Measurements from ENCODE around the gene CNDP1. TPM values are rescaled to one million over a fixed set of nuclear protein-coding genes. Genes with fewer than 3 reads are reported as not detected.

The CNDP1 gene
- total RNA-seq, 1 donor = not detected

- H3K4me3 ChIP-seq (ENCODE audit: low read depth, low read length) = no peak overlapping the region
- peak; percentile 56 for DNase-seq (ENCODE audit: low read depth)
Observed at GRCh38 chr18:74609535-74609934, 75.2 kb downstream of the CNDP1 start.

GRCh38 chr18:74610051-74610615, 75.8 kb downstream of the CNDP1 start:
- no peak for DNase-seq (ENCODE audit: low read depth)
- TF ChIP-seq, protein P1, sequence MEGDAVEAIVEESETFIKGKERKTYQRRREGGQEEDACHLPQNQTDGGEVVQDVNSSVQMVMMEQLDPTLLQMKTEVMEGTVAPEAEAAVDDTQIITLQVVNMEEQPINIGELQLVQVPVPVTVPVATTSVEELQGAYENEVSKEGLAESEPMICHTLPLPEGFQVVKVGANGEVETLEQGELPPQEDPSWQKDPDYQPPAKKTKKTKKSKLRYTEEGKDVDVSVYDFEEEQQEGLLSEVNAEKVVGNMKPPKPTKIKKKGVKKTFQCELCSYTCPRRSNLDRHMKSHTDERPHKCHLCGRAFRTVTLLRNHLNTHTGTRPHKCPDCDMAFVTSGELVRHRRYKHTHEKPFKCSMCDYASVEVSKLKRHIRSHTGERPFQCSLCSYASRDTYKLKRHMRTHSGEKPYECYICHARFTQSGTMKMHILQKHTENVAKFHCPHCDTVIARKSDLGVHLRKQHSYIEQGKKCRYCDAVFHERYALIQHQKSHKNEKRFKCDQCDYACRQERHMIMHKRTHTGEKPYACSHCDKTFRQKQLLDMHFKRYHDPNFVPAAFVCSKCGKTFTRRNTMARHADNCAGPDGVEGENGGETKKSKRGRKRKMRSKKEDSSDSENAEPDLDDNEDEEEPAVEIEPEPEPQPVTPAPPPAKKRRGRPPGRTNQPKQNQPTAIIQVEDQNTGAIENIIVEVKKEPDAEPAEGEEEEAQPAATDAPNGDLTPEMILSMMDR (IDR thresholded peaks at IDR 0.05; ENCODE audit: insufficient read depth, low read length) = no peak
- H3K4me3 ChIP-seq (ENCODE audit: low read depth, low read length) = no peak overlapping the region

More at GRCh38 chr18:74609535-74609934, 75.2 kb downstream of the CNDP1 start:
- TF ChIP-seq, protein P1 (IDR thresholded peaks at IDR 0.05; ENCODE audit: insufficient read depth, low read length) = no peak

GRCh38 chr18:74610860-74611259, 76.6 kb downstream of the CNDP1 start:
- DNase-seq (ENCODE audit: low read depth) = no peak
- H3K4me3 ChIP-seq (ENCODE audit: low read depth, low read length) = no peak overlapping the region
- TF ChIP-seq, protein P1 (IDR thresholded peaks at IDR 0.05; ENCODE audit: insufficient read depth, low read length) = no peak

- TF ChIP-seq, protein P1 (IDR thresholded peaks at IDR 0.05; ENCODE audit: insufficient read depth, low read length) = no peak
- no peak for DNase-seq (ENCODE audit: low read depth)
- no peak overlapping the region for H3K4me3 ChIP-seq (ENCODE audit: low read depth, low read length)
Observed at GRCh38 chr18:74611765-74612164, 77.5 kb downstream of the CNDP1 start.

DNA sequence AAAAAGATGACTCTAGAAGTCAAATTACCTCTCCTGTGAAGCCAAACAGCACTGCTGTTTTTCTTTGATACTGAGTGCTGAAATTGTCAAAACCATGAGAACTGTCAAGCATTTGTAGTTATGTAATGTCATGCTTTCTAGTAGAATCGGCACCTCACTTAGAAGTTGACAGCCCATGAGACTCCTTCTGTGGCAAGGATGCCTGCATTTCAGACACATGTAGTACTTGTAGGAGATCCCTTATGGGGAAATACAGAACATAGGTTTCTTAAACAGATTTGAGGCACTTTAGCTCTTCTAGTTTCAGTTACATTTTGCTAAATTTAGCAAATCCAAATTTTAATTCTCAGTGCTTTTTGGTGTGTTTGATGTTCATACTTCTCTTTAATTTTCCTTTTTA, 79.1 kb downstream of the CNDP1 start:
- H3K4me3 ChIP-seq (ENCODE audit: low read depth, low read length) = no peak overlapping the region
- TF ChIP-seq, protein P1 (IDR thresholded peaks at IDR 0.05; ENCODE audit: insufficient read depth, low read length) = no peak
- DNase-seq (ENCODE audit: low read depth) = no peak

DNA sequence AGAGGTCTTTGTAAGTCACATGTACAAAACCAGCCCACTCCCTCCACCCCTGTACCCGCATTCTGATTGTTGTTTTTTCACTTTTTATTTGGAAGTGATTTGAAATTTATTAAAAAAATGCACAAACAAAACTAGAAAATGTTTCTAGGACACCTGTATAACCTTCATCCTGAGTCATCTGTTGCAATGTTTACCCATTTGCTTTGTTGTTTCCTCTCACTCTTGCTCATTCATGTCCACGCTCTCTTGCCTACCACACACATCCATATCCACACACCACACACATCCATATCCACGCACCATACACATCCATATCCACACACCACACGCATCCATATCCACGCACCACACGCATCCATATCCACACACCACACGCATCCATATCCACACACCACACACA, 82.2 kb downstream of the CNDP1 start:
- DNase-seq (ENCODE audit: low read depth) = no peak
- H3K4me3 ChIP-seq (ENCODE audit: low read depth, low read length) = no peak overlapping the region
- TF ChIP-seq, protein P1 (IDR thresholded peaks at IDR 0.05; ENCODE audit: insufficient read depth, low read length) = no peak

- H3K4me3 ChIP-seq (ENCODE audit: low read depth, low read length) = no peak overlapping the region
- no peak for DNase-seq (ENCODE audit: low read depth)
- TF ChIP-seq, protein P1 (IDR thresholded peaks at IDR 0.05; ENCODE audit: insufficient read depth, low read length) = no peak
Observed at GRCh38 chr18:74617486-74617885, 83.2 kb downstream of the CNDP1 start.

Data from fibroblast of the aortic adventitia (primary cell).